Spleen (tissue), 11 donors: ENCODE data around the gene SLC35C1. TPM values are rescaled to one million over a fixed set of nuclear protein-coding genes. Genes with fewer than 3 reads are reported as not detected.

ENCODE experiments used
- DNase-seq: peaks from one replicate; pipeline ENCODE4 v3.0.0-alpha.2; 2020
- H3K27ac ChIP-seq, 8 donors: fragments of 200-600 bp; sonication (generic) in 7 of 8; 1 replicate in 4 of 8; 2 replicates in 4 of 8; pipeline versions ENCODE4 v1.5.0 to v1.8.0; 2016 to 2021; ENCODE audit warnings: inconsistent platforms in 4 of 8, mild to moderate bottlenecking in 4 of 8, moderate library complexity in 1 of 8
- H3K27me3 ChIP-seq, 7 donors: fragments of 200-600 bp; sonication (generic) in 6 of 7; replicated peaks in 1 of 7; 1 replicate in 4 of 7; 2 replicates in 3 of 7; pipeline versions ENCODE4 v1.5.0 to v1.8.0; 2016 to 2021; ENCODE audit warnings: inconsistent platforms in 3 of 7, mild to moderate bottlenecking in 1 of 7
- H3K36me3 ChIP-seq, 6 donors: fragments of 200-600 bp; sonication (generic) in 5 of 6; 1 replicate in 4 of 6; 2 replicates in 2 of 6; pipeline versions ENCODE4 v1.5.0 to v1.8.0; 2016 to 2021; ENCODE audit warnings: inconsistent platforms in 2 of 6
- H3K4me1 ChIP-seq, 6 donors: fragments of 200-600 bp; sonication (generic) in 5 of 6; 1 replicate in 3 of 6; 2 replicates in 3 of 6; pipeline versions ENCODE4 v1.5.0 to v1.8.0; 2016 to 2021; ENCODE audit warnings: inconsistent platforms in 3 of 6
- H3K4me3 ChIP-seq, 8 donors: fragments of 200-600 bp; sonication (generic) in 7 of 8; 1 replicate in 4 of 8; 2 replicates in 4 of 8; pipeline versions ENCODE4 v1.5.0 to v1.8.0; 2016 to 2021; ENCODE audit warnings: inconsistent platforms in 4 of 8, mild to moderate bottlenecking in 4 of 8, moderate library complexity in 2 of 8
- H3K9me3 ChIP-seq, 8 donors: fragments of 200-600 bp; sonication (generic) in 7 of 8; 1 replicate in 4 of 8; 2 replicates in 4 of 8; pipeline versions ENCODE4 v1.5.0 to v1.8.0; 2016 to 2021; ENCODE audit warnings: inconsistent platforms in 4 of 8
- POLR2A ChIP-seq, 3 donors: fragments of 450-650 bp; IDR thresholded peaks; one replicate each; pipeline ENCODE4 v1.5.1; 2017; ENCODE audit warnings: antibody characterized with exemption in 3 of 3, mild to moderate bottlenecking in 1 of 3
- POLR2AphosphoS5 ChIP-seq, 3 donors: sonication (generic); formaldehyde crosslinking; IDR thresholded peaks; one replicate each; pipeline ENCODE4 v1.5.1; 2017; ENCODE audit warnings: antibody characterized with exemption in 3 of 3
- WGBS, 5 donors: extraction: QIAGEN DNeasy Blood & Tissue Kit in 3 of 5; methylation state at CpG; one replicate each; pipeline versions ENCODE4 v1.1.5 to v1.1.7; 2013 to 2018; 5-methylcytosine and 5-hydroxymethylcytosine counted together
- intact Hi-C: fragments of 100-400 bp; cut with DNase I; formaldehyde crosslinking; loops from one replicate; pipeline ENCODE4 v1.15.0; 2023; ENCODE audit warnings: low total_unique reads
- polyA plus RNA-seq, 3 donors: library from polyadenylated mRNA; stranded (reverse); fragments of 200-250 nt; gene quantifications; one replicate each; pipeline ENCODE4 v1.2.1, GENCODE V29; 2013
- total RNA-seq, 7 donors: library from RNA; depleted of rRNA in 3 of 7; stranded (reverse); fragments of >200 nt in 3 of 7; fragmentation: NEBNext Ultra II Directional in 4 of 7; extraction: Animal tissue kit (Norgen Biotek cat#: 25700) in 4 of 7; gene quantifications; one replicate each; pipeline versions ENCODE4 v1.1.0 to v1.2.1, GENCODE V29; 2016 to 2021
- TF ChIP-seq, protein P1 (sequence below), 11 experiments: fragments of 200-600 bp in 7 of 11; fragments of 450-650 bp in 4 of 11; sonication (generic) in 4 of 11; IDR thresholded peaks in 8 of 11; conservative IDR thresholded peaks in 3 of 11; 1 replicate in 7 of 11; 2 replicates in 4 of 11; pipeline versions ENCODE4 v1.4.0 to v1.8.0; 2016 to 2021; ENCODE audit warnings: antibody characterized with exemption in 11 of 11, inconsistent platforms in 4 of 11, mild to moderate bottlenecking in 1 of 11
- donor health status: healthy with polysubstance abuse.
- donor health status: DM: no; HTN: no; CAD: no; lungs with moderate emphysema.
- donor health status: DM: no; HTN: no; CAD: no.
- donor health status: Bipolar disorder and iron deficiency.
- donor health status: healthy.
- donor health status: DM: no; HTN: no; CAD: no.
- donor health status: DM: yes; HTN: yes; CAD: no.

The SLC35C1 gene
- total and polyA plus RNA-seq, 10 donors: 2.8 to 14.2 (median 10.4) TPM

DNA sequence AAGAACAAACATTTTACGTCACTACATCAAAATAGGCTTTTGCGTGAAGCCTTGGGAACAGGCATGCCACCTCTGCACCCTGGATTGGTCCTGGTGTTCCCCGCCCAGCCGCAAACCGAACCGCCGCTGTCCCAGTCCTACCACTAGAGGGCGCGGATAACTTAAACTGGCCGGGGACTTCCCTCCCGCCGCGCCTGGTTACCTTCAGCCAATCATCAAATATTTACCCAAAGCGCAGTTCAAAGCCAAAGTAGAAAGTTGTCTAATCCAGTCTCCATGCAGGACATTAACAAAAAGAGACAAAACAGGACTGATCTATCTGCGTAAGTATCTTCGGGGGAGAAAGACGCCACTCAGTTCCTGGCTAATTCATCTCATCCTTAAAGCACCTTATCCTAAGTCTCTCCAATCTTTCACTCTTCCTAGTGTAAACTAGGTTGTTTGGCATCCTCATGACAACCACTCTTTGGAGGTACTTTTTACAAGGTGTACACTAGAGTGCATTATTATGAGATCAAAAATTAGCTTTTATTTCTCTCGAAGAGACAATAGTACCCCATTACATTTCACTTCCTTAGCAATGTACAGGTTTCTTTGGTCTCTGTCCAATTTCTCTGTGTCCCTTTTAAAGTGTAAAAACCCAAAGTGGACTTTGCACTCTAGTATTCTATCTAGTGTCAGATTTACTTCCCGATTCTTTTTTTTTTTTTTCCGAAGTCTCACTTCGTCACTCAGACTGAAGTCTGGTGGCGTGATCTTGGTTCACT lies 38.4 kb downstream of the SLC35C1 start:
- H3K27ac ChIP-seq: peak overlapping the region in 5 of 8 donors; percentile 0 to 61 (median 39)
- intact Hi-C loops: loop anchor here (5.0 kb wide), 1 partner anchor 74 kb away; the partner anchor contains the start of gene PEX16
- peak; percentile 94 for DNase-seq
- H3K4me3 ChIP-seq: peak overlapping the region in 1 of 8 donors; percentile 36
- H3K9me3 ChIP-seq: no peaks in the 10 kb centered on the region
- H3K27me3 ChIP-seq: no peaks in the 10 kb centered on the region
- TF ChIP-seq, protein P1, sequence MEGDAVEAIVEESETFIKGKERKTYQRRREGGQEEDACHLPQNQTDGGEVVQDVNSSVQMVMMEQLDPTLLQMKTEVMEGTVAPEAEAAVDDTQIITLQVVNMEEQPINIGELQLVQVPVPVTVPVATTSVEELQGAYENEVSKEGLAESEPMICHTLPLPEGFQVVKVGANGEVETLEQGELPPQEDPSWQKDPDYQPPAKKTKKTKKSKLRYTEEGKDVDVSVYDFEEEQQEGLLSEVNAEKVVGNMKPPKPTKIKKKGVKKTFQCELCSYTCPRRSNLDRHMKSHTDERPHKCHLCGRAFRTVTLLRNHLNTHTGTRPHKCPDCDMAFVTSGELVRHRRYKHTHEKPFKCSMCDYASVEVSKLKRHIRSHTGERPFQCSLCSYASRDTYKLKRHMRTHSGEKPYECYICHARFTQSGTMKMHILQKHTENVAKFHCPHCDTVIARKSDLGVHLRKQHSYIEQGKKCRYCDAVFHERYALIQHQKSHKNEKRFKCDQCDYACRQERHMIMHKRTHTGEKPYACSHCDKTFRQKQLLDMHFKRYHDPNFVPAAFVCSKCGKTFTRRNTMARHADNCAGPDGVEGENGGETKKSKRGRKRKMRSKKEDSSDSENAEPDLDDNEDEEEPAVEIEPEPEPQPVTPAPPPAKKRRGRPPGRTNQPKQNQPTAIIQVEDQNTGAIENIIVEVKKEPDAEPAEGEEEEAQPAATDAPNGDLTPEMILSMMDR (IDR thresholded peaks at IDR 0.05 in 8 of 11, conservative IDR thresholded peaks at IDR 0.05 in 3 of 11): peak; percentile 89 to 97 (median 94)
- no peak for TF ChIP-seq POLR2A (IDR thresholded peaks at IDR 0.05)
- TF ChIP-seq POLR2AphosphoS5 (IDR thresholded peaks at IDR 0.05): peak; percentile 56 to 68 (median 62)
- WGBS, 5 donors: 19 to 22% (median 20%) methylated on average over 21 to 22 of the region's 22 CpGs
- no peaks in the 10 kb centered on the region for H3K36me3 ChIP-seq
- peaks cover 11 to 29% (median 25%) of the 10 kb centered on the region in 6 donors for H3K4me1 ChIP-seq

GRCh38 chr11:45844822-45845578 lies 40.1 kb downstream of the SLC35C1 start:
- intact Hi-C loops: loop anchor here (5.0 kb wide), 1 partner anchor 72 kb away; the partner anchor contains the start of gene PEX16
- H3K4me3 ChIP-seq: no peak overlapping the region
- H3K27me3 ChIP-seq: no peaks in the 10 kb centered on the region
- H3K4me1 ChIP-seq: peaks cover 23 to 46% (median 41%) of the 10 kb centered on the region in 6 donors
- no peaks in the 10 kb centered on the region for H3K9me3 ChIP-seq
- no peak for DNase-seq
- H3K27ac ChIP-seq: no peak overlapping the region
- TF ChIP-seq, protein P1 (IDR thresholded peaks at IDR 0.05 in 8 of 11, conservative IDR thresholded peaks at IDR 0.05 in 3 of 11): no peak
- TF ChIP-seq POLR2AphosphoS5 (IDR thresholded peaks at IDR 0.05) (no peak), POLR2A (IDR thresholded peaks at IDR 0.05) (no peak)
- WGBS, 5 donors: 50 to 87% (median 73%) methylated on average over 2 to 3 of the region's 3 CpGs
- H3K36me3 ChIP-seq: no peaks in the 10 kb centered on the region

GRCh38 chr11:45846174-45846675 lies 41.3 kb downstream of the SLC35C1 start:
- H3K9me3 ChIP-seq: no peaks in the 10 kb centered on the region
- no peaks in the 10 kb centered on the region for H3K27me3 ChIP-seq
- peak overlapping the region; percentile 85 to 96 (median 92) for H3K27ac ChIP-seq
- peaks cover 32 to 58% (median 54%) of the 10 kb centered on the region in 6 donors for H3K4me1 ChIP-seq
- WGBS, 5 donors: 73 to 80% (median 76%) methylated on average over 4 of the region's 4 CpGs
- DNase-seq: no peak
- H3K4me3 ChIP-seq: peak overlapping the region in 2 of 8 donors; percentile 76 to 96
- TF ChIP-seq, protein P1 (IDR thresholded peaks at IDR 0.05 in 8 of 11, conservative IDR thresholded peaks at IDR 0.05 in 3 of 11): no peak
- TF ChIP-seq POLR2A (IDR thresholded peaks at IDR 0.05): no peak
- TF ChIP-seq POLR2AphosphoS5 (IDR thresholded peaks at IDR 0.05): no peak
- H3K36me3 ChIP-seq: peaks cover 0 to 7% (median 0%) of the 10 kb centered on the region in 6 donors
- intact Hi-C loops: no loop called here
